Liver (tissue), 9 donors: ENCODE results near the gene AGPAT4. TPM values are rescaled to one million over a fixed set of nuclear protein-coding genes. Genes with fewer than 3 reads are reported as not detected.

Experiments
- DNase-seq: peaks from one replicate; pipeline ENCODE4 v3.0.0-alpha.2; 2017; ENCODE audit warnings: low spot score
- H3K27ac ChIP-seq, 2 donors: one replicate each; pipeline ENCODE4 v1.7.0; 2013; ENCODE audit warnings: inconsistent platforms in 2 of 2, low read length in 2 of 2, control low read depth in 1 of 2, low read depth in 1 of 2, mild to moderate bottlenecking in 1 of 2
- H3K27me3 ChIP-seq, 4 donors: one replicate each; pipeline versions ENCODE4 v1.6.1 to v1.7.0; 2013; ENCODE audit warnings: low read length in 3 of 4, inconsistent platforms in 1 of 4, mild to moderate bottlenecking in 1 of 4, moderate library complexity in 1 of 4; ENCODE audit not compliant: control insufficient read depth in 4 of 4, insufficient read depth in 4 of 4
- H3K36me3 ChIP-seq, 4 donors: one replicate each; pipeline versions ENCODE4 v1.6.1 to v1.7.0; 2013; ENCODE audit warnings: low read length in 3 of 4, mild to moderate bottlenecking in 3 of 4, low read depth in 1 of 4, moderate library complexity in 1 of 4; ENCODE audit not compliant: control insufficient read depth in 4 of 4, insufficient read depth in 3 of 4
- H3K4me1 ChIP-seq, 4 donors: one replicate each; pipeline versions ENCODE4 v1.6.1 to v1.7.0; 2013; ENCODE audit warnings: low read length in 3 of 4, mild to moderate bottlenecking in 3 of 4, moderate library complexity in 1 of 4; ENCODE audit not compliant: control insufficient read depth in 4 of 4, insufficient read depth in 4 of 4
- H3K4me3 ChIP-seq, 3 donors: one replicate each; pipeline versions ENCODE4 v1.6.1 to v1.7.0; 2013; ENCODE audit warnings: low read length in 3 of 3, control low read depth in 1 of 3, low read depth in 1 of 3, mild to moderate bottlenecking in 1 of 3
- H3K9ac ChIP-seq, 2 donors: one replicate each; pipeline ENCODE4 v1.7.0; 2013; ENCODE audit warnings: low read length in 2 of 2, mild to moderate bottlenecking in 2 of 2, moderate library complexity in 2 of 2, control low read depth in 1 of 2, low read depth in 1 of 2
- H3K9me3 ChIP-seq, 4 donors: one replicate each; pipeline versions ENCODE4 v1.6.1 to v1.7.0; 2013; ENCODE audit warnings: low read length in 3 of 4; ENCODE audit not compliant: control insufficient read depth in 4 of 4
- ATF3 ChIP-seq: IDR thresholded peaks from 2 replicates; pipeline ENCODE4 v1.6.1; 2016; ENCODE audit warnings: antibody characterized with exemption
- CTCF ChIP-seq: fragments of 150-350 bp; IDR thresholded peaks from 2 replicates; pipeline ENCODE4 v1.5.1; 2017; ENCODE audit warnings: improper control_type of control experiment, low read depth, low read length; ENCODE audit not compliant: missing input control
- FOXA1 ChIP-seq: IDR thresholded peaks from 2 replicates; pipeline ENCODE4 v1.6.1; 2016; ENCODE audit warnings: antibody characterized with exemption
- FOXA2 ChIP-seq: IDR thresholded peaks from 2 replicates; pipeline ENCODE4 v1.6.1; 2016; ENCODE audit warnings: antibody characterized with exemption
- HNF4A ChIP-seq, 2 donors: conservative IDR thresholded peaks; 2 replicates each; pipeline ENCODE4 v1.6.1; 2016; ENCODE audit warnings: antibody characterized with exemption in 2 of 2, mild to moderate bottlenecking in 2 of 2
- JUND ChIP-seq, 2 donors: IDR thresholded peaks; 2 replicates each; pipeline ENCODE4 v1.6.1; 2016; ENCODE audit warnings: antibody characterized with exemption in 2 of 2
- MAX ChIP-seq: IDR thresholded peaks from 2 replicates; pipeline ENCODE4 v1.6.1; 2016; ENCODE audit warnings: antibody characterized with exemption
- RAD21 ChIP-seq, 2 donors: IDR thresholded peaks; 2 replicates each; pipeline ENCODE4 v1.6.1; 2016; ENCODE audit warnings: antibody characterized with exemption in 2 of 2, mild to moderate bottlenecking in 2 of 2
- REST ChIP-seq: IDR thresholded peaks from 2 replicates; pipeline ENCODE4 v1.6.1; 2016; ENCODE audit warnings: antibody characterized with exemption, mild to moderate bottlenecking
- TAF1 ChIP-seq: conservative IDR thresholded peaks from 2 replicates; pipeline ENCODE4 v1.6.1; 2016; ENCODE audit warnings: antibody characterized with exemption, mild to moderate bottlenecking
- ZBTB33 ChIP-seq: IDR thresholded peaks from 2 replicates; pipeline ENCODE4 v1.6.1; 2016; ENCODE audit warnings: antibody characterized with exemption
- WGBS: extraction: QIAGEN DNeasy Blood & Tissue Kit; methylation state at CpG from one replicate; pipeline ENCODE4 v1.1.7; 2013; 5-methylcytosine and 5-hydroxymethylcytosine counted together
- polyA plus RNA-seq, 2 donors: library from polyadenylated mRNA; stranded (reverse) in 1 of 2; unstranded in 1 of 2; fragments of 200-250 nt in 1 of 2; fragments of >200 nt in 1 of 2; fragmentation: Nextera tagmentation in 1 of 2; extraction: Ambion mirVana in 1 of 2; gene quantifications; one replicate each; pipeline versions ENCODE4 v1.2.1 to v1.2.3, GENCODE V29; 2013 to 2015
- total RNA-seq, 2 donors: library from RNA; depleted of rRNA; stranded (reverse); fragments of >200 nt; gene quantifications; one replicate each; pipeline ENCODE4 v1.2.3, GENCODE V29; 2014
- donor health status: healthy.
- donor health status: healthy.
- donor health status: healthy.
- donor health status: healthy.
- donor health status: healthy.

The AGPAT4 gene
- total and polyA plus RNA-seq, 4 donors: 0.44 to 17.5 (median 0.69) TPM

GRCh38 chr6:161268531-161269210 lies 5.2 kb downstream of the AGPAT4 start:
- no peak for TF ChIP-seq CTCF
- TF ChIP-seq ATF3: no peak
- TF ChIP-seq JUND (IDR thresholded peaks at IDR 0.05): no peak
- TF ChIP-seq TAF1: no peak
- no peak for TF ChIP-seq HNF4A (conservative IDR thresholded peaks at IDR 0.05)
- DNase-seq: no peak
- WGBS: 82% methylated on average over 7 of the region's 7 CpGs

GRCh38 chr6:161266513-161267230 lies 7.2 kb downstream of the AGPAT4 start:
- WGBS: 89% methylated on average over 9 of the region's 9 CpGs
- Histone ChIP-seq H3K4me3 (no peak overlapping the region), H3K27me3 (no peaks in the 10 kb centered on the region), H3K4me1 (no peaks in the 10 kb centered on the region), H3K27ac (no peak overlapping the region), H3K9me3 (no peaks in the 10 kb centered on the region), H3K9ac (no peak overlapping the region), H3K36me3 (no peaks in the 10 kb centered on the region)
- no peak for TF ChIP-seq HNF4A (conservative IDR thresholded peaks at IDR 0.05)
- no peak for TF ChIP-seq CTCF
- no peak for TF ChIP-seq FOXA1
- no peak for TF ChIP-seq FOXA2
- no peak for TF ChIP-seq ZBTB33
- TF ChIP-seq REST: no peak
- TF ChIP-seq RAD21 (IDR thresholded peaks at IDR 0.05): no peak
- no peak for TF ChIP-seq TAF1
- TF ChIP-seq MAX: no peak
- DNase-seq: no peak

More at GRCh38 chr6:161268531-161269210, 5.2 kb downstream of the AGPAT4 start:
- Histone ChIP-seq H3K36me3 (no peaks in the 10 kb centered on the region), H3K27me3 (no peaks in the 10 kb centered on the region), H3K27ac (no peak overlapping the region), H3K9ac (no peak overlapping the region), H3K4me1 (peaks cover 0 to 3% (median under 1%) of the 10 kb centered on the region in 4 donors), H3K4me3 (no peak overlapping the region), H3K9me3 (no peaks in the 10 kb centered on the region)
